Epithelial cell of esophagus (primary cell): ENCODE measurements around the gene NOC4L.
"Not testable (repeated sequence)": the region's sequence is repeated elsewhere in the genome, so short reads cannot be mapped to it uniquely, and the experiment has no call there.

Source experiments
- DNase-seq: peaks from one replicate; pipeline ENCODE4 v3.0.0; 2010; ENCODE audit warnings: low read depth
- H3K4me3 ChIP-seq: 2 replicates; pipeline ENCODE4 v1.5.1; 2011; ENCODE audit warnings: mild to moderate bottlenecking, low read length, control low read depth
- CTCF ChIP-seq: IDR thresholded peaks from 2 replicates; pipeline ENCODE4 v1.5.1; 2011; ENCODE audit warnings: low read depth, mild to moderate bottlenecking, low read length, control low read depth, inconsistent platforms; ENCODE audit not compliant: insufficient read depth; ENCODE audit errors: missing control alignments

NOC4L gene

DNA sequence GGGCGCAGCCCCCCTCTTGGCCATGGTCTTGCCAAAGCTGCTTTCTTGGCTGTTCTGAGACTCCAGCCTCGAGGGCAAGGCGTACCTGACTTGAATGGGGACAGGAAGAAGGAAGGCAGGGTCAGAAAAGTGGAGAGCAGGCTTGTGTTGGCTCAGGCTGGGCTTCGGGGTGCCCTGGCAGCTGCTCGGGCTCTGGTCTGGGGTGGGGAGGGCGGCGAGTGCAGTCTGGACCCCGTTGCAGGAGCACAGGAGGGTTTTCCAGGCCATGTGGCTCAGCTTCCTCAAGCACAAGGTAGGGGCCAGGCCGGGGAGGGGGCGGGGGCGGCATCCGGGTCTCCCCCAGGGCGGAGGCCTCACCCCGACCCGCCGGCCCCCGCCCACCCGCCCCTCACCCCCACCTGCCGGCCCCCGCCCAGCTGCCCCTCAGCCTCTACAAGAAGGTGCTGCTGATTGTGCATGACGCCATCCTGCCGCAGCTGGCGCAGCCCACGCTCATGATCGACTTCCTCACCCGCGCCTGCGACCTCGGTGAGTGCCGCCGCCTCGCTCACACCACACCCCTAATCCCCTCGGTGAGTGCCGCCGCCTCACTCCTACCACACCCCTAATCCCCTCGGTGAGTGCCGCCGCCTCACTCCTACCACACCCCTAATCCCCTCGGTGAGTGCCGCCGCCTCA lies 4.2 kb downstream of the NOC4L start:
- no peak overlapping the region for H3K4me3 ChIP-seq
- TF ChIP-seq CTCF = no peak
- no peak for DNase-seq

GRCh38 chr12:132149526-132149925 lies 5.3 kb downstream of the NOC4L start:
- DNase-seq = not testable (repeated sequence)

DNA sequence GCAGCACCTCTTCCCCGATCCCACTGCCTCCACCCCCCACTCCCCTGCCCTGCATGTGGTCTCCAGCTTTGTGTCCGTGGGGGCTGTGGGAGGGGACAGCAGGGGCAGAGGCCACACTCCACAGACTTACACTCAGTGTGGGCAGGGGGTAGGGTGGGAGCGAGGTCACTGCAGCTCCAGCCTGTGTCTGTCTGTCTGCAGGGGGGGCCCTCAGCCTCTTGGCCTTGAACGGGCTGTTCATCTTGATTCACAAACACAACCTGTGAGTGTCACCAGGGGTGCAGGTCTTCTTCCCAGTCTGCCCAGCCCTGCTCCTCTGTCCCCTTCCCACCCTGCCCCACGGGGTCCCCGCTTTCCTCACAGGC lies 6.5 kb downstream of the NOC4L start:
- no peak for DNase-seq
- TF ChIP-seq CTCF = no peak
- no peak overlapping the region for H3K4me3 ChIP-seq

More at GRCh38 chr12:132149526-132149925, 5.3 kb downstream of the NOC4L start:
- not testable (repeated sequence) for H3K4me3 ChIP-seq

- TF ChIP-seq CTCF = no peak
- H3K4me3 ChIP-seq = no peak overlapping the region
- no peak for DNase-seq
Measured at GRCh38 chr12:132151145-132151765, 7.0 kb downstream of the NOC4L start.

- H3K4me3 ChIP-seq = no peak overlapping the region
- no peak for TF ChIP-seq CTCF
- DNase-seq = no peak
Measured at GRCh38 chr12:132151766-132152410, 7.6 kb downstream of the NOC4L start.

DNA sequence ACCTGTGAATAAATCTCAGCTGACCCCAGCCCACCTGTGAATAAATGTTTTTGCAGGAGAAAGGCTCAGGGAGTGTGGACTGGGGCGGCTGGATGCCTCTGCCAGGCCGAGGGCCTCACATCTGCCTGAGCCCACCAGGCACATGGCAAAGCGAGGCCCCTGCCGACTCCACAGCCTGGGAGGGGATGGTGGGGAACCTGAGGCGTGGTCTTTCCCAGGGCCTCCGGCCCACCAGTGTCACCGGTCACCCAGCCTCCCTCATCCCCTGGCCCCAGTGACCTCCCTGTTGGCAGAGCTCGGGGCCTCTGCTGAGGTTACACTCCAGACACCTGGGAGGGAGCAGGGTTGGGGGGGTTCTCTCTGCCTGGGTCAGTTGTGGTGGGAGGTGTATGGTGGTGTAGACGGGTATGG lies 8.2 kb downstream of the NOC4L start:
- TF ChIP-seq CTCF = no peak
- no peak for DNase-seq
- H3K4me3 ChIP-seq = no peak overlapping the region

GRCh38 chr12:132152953-132153352 lies 8.7 kb downstream of the NOC4L start:
- no peak for DNase-seq
- no peak overlapping the region for H3K4me3 ChIP-seq
- TF ChIP-seq CTCF = no peak
